Measurements from ENCODE around the gene LIPC.

Gene LIPC

GRCh38 chr15:58530056-58530590, 98.3 kb downstream of the LIPC start:
- in situ Hi-C loops (cut with MboI; ENCODE audit: low sequenced_read_pairs): no loop called here

- in situ Hi-C loops (cut with MboI; ENCODE audit: low sequenced_read_pairs): no loop called here
These were observed 100.3 kb downstream of the LIPC start for GRCh38 chr15:58532126-58532525.

GRCh38 chr15:58534556-58534955, 102.8 kb downstream of the LIPC start:
- in situ Hi-C loops (cut with MboI; ENCODE audit: low sequenced_read_pairs): no loop called here

GRCh38 chr15:58535337-58535736, 103.5 kb downstream of the LIPC start:
- in situ Hi-C loops (cut with MboI; ENCODE audit: low sequenced_read_pairs): no loop called here

GRCh38 chr15:58535894-58536293, 104.1 kb downstream of the LIPC start:
- in situ Hi-C loops (cut with MboI; ENCODE audit: low sequenced_read_pairs): no loop called here

GRCh38 chr15:58536414-58536813, 104.6 kb downstream of the LIPC start:
- in situ Hi-C loops (cut with MboI; ENCODE audit: low sequenced_read_pairs): no loop called here

GRCh38 chr15:58537033-58537432, 105.2 kb downstream of the LIPC start:
- in situ Hi-C loops (cut with MboI; ENCODE audit: low sequenced_read_pairs): no loop called here

GRCh38 chr15:58538225-58538727, 106.5 kb downstream of the LIPC start:
- in situ Hi-C loops (cut with MboI; ENCODE audit: low sequenced_read_pairs): no loop called here

- in situ Hi-C loops (cut with MboI; ENCODE audit: low sequenced_read_pairs): no loop called here
These were observed 107.1 kb downstream of the LIPC start for GRCh38 chr15:58538901-58539300.

- in situ Hi-C loops (cut with MboI; ENCODE audit: low sequenced_read_pairs): no loop called here
These were observed 107.8 kb downstream of the LIPC start for GRCh38 chr15:58539548-58539947.

DNA sequence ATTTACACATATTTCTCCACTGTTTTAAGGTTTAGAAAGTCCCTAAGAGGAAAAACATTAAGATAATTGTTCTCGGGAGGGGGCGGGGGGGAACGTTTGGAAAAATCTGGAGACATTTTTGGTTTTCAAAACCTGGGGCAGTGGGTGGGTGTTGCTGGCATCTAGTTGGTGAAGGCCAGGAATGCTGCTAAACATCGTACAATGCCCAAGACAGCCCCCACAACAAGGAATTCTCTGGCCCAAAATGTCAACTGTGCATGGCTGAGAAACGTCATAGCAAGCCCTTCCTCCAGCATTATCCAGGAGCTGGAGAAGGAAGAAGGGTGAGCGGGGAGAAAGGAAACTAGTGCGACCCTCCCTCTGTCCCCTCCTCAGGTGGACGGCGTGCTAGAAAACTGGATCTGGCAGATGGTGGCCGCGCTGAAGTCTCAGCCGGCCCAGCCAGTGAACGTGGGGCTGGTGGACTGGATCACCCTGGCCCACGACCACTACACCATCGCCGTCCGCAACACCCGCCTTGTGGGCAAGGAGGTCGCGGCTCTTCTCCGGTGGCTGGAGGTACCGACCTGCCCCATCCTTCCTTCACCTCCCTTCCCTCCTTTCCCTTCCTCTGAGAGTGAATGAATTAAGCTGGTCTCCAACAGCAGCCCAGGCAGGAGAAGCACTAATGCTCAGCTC, 109.8 kb downstream of the LIPC start:
- in situ Hi-C loops (cut with MboI; ENCODE audit: low sequenced_read_pairs): no loop called here

- in situ Hi-C loops (cut with MboI; ENCODE audit: low sequenced_read_pairs): no loop called here
These were observed 112.0 kb downstream of the LIPC start for GRCh38 chr15:58543664-58544335.

- in situ Hi-C loops (cut with MboI; ENCODE audit: low sequenced_read_pairs): no loop called here
These were observed 113.0 kb downstream of the LIPC start for GRCh38 chr15:58544756-58545155.

- in situ Hi-C loops (cut with MboI; ENCODE audit: low sequenced_read_pairs): no loop called here
These were observed 113.7 kb downstream of the LIPC start for GRCh38 chr15:58545307-58546065.

DNA sequence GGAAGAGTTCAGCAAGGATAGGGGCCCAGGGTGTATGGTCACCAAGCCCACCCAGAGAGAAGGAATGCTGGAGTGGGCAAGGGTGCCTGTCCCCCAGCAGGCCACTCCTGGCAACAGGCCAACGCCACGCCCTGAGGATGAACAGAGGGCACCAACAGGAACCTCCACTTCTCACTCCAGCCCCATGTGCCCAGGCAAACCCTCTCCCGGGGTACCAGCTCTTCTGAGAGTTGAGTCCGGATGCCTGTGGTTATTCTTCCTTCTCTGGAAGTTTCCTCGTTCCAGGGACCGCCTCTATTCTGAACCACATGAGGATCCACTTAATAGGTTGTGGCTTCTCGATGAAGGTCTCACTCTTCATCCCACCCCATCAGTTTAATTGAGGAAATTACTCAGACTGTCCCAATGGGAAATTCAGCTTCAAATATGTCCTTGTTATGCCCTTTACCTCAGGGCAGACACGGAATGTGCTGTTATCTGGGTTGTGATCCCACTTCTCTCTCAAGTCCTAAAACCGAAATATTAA, 114.3 kb downstream of the LIPC start:
- in situ Hi-C loops (cut with MboI; ENCODE audit: low sequenced_read_pairs): no loop called here

- in situ Hi-C loops (cut with MboI; ENCODE audit: low sequenced_read_pairs): no loop called here
These were observed 115.1 kb downstream of the LIPC start for GRCh38 chr15:58546635-58547627.

GRCh38 chr15:58547628-58548307, 116.0 kb downstream of the LIPC start:
- in situ Hi-C loops (cut with MboI; ENCODE audit: low sequenced_read_pairs): no loop called here

DNA sequence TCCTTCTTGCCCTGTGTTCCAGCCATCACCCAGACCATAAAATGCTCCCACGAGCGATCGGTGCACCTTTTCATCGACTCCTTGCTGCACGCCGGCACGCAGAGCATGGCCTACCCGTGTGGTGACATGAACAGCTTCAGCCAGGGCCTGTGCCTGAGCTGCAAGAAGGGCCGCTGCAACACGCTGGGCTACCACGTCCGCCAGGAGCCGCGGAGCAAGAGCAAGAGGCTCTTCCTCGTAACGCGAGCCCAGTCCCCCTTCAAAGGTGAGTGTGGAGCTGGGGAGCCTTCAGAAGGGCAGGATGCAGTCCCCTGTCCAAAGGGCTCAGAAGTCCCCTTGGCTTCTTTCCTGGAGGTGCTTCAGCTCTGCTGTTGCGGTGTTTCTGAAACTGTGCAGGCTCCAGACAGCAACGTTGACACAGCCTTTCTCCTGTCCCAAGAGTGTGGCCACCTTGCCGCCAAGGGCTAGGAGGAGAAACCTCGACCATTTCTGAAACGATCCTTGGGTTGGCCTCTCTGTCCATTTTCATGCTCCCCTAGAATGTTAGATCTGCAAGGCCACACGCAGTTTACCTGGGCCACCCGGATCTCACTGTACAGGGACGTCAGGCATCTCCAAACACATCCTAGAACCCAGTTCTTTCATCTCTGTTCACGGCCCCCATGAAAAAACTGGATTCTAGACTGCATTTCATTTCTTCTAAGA, 116.7 kb downstream of the LIPC start:
- in situ Hi-C loops (cut with MboI; ENCODE audit: low sequenced_read_pairs): no loop called here

Data from HL-60/S4 (cell line).